ENCODE results near the gene ARL17B. TPM values are rescaled to one million over a fixed set of nuclear protein-coding genes. Genes with fewer than 3 reads are reported as not detected.
"Not testable (repeated sequence)": the region's sequence is repeated elsewhere in the genome, so short reads cannot be mapped to it uniquely, and the experiment has no call there.

Gene ARL17B
- total RNA-seq, 1 experiment from 2014 or later = 41.1 TPM

DNA sequence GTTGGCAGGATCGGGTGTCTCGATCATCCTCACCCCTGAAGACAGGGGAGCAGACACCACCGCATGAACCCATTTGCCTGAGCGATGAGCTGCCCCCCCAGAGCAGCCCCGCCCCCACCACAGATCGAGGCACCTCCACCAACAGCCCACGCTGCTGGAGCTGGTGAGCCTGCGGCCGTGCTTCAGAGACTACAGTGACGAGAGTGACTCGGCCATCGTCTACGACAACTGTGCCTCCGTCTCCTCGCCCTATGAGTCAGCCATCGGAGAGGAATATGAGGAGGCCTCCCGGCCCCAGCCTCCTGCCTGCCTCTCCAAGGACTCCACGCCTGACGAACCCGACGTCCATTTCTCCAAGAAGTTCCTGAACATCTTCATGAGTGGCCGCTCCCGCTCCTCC is 117.6 kb downstream of the ARL17B start:
- H3K36me3 ChIP-seq (ENCODE audit: control insufficient read depth, insufficient read depth, low read length); H3K4me3 Mint-ChIP-seq (ENCODE audit: unreplicated experiment); H3K9me3 ChIP-seq; BruUV-seq (replicated peaks); H3K36me3 Mint-ChIP-seq (ENCODE audit: insufficient read depth, unreplicated experiment); DNase-seq; H3K27me3 ChIP-seq (replicated peaks; ENCODE audit: control insufficient read depth, insufficient read depth, low read length); H3K4me3 ChIP-seq (ENCODE audit: low read depth, low read length); H3K27ac Mint-ChIP-seq (ENCODE audit: unreplicated experiment); POLR2A ChIA-PET; H3K27me3 Mint-ChIP-seq (ENCODE audit: insufficient read depth, unreplicated experiment); H3K4me1 Mint-ChIP-seq (ENCODE audit: low read depth, unreplicated experiment); H3K9me3 Mint-ChIP-seq (ENCODE audit: unreplicated experiment); H3K4me1 ChIP-seq; intact Hi-C loops (cut with micrococcal nuclease; ENCODE audit: unreplicated experiment); CTCF ChIA-PET: not testable (repeated sequence)

DNA sequence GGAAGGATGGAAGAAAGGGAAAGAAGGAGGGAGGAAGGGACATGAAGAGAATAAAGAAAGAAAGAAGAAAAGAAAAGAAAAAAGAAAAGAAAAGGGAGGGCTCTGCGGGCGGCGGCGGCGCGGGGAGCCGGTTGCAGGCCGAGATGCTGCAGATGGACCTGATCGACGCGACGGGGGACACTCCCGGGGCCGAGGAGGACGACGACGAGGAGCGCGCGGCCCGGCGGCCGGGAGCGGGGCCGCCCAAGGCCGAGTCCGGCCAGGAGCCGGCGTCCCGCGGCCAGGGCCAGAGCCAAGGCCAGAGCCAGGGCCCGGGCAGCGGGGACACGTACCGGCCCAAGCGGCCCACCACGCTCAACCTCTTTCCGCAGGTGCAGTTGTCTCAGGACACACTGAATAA is 118.1 kb downstream of the ARL17B start:
- intact Hi-C loops (cut with micrococcal nuclease; ENCODE audit: unreplicated experiment); H3K27me3 Mint-ChIP-seq (ENCODE audit: insufficient read depth, unreplicated experiment); H3K36me3 ChIP-seq (ENCODE audit: control insufficient read depth, insufficient read depth, low read length); H3K27me3 ChIP-seq (replicated peaks; ENCODE audit: control insufficient read depth, insufficient read depth, low read length); H3K27ac Mint-ChIP-seq (ENCODE audit: unreplicated experiment); DNase-seq; H3K4me1 Mint-ChIP-seq (ENCODE audit: low read depth, unreplicated experiment); H3K4me3 ChIP-seq (ENCODE audit: low read depth, low read length); H3K9me3 ChIP-seq; BruUV-seq (replicated peaks); CTCF ChIA-PET; H3K4me1 ChIP-seq; POLR2A ChIA-PET; H3K36me3 Mint-ChIP-seq (ENCODE audit: insufficient read depth, unreplicated experiment); H3K4me3 Mint-ChIP-seq (ENCODE audit: unreplicated experiment); H3K9me3 Mint-ChIP-seq (ENCODE audit: unreplicated experiment): not testable (repeated sequence)

DNA sequence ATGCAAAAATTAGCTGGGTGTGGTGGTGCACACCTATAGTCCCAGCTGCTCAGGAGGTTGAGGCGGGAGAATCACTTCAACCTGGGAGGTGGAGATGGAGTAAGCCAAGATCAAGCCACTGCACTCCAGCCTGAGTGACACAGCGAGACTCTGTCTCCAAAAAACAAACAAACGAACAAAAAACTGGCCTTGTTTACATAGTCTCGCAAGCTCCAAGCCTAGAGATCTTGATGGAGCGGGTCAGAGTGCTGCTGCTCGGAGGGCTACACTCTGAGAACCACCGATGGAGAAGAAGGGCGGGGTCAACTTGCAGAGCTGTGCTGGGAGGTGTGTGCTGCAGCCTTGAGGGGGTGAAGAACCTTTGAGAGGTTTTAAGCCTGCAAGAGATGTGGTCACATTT is 130.2 kb downstream of the ARL17B start:
- H3K27ac Mint-ChIP-seq (ENCODE audit: unreplicated experiment); H3K36me3 Mint-ChIP-seq (ENCODE audit: insufficient read depth, unreplicated experiment); H3K36me3 ChIP-seq (ENCODE audit: control insufficient read depth, insufficient read depth, low read length); H3K9me3 ChIP-seq; H3K27me3 ChIP-seq (replicated peaks; ENCODE audit: control insufficient read depth, insufficient read depth, low read length); DNase-seq; H3K4me3 ChIP-seq (ENCODE audit: low read depth, low read length); H3K27me3 Mint-ChIP-seq (ENCODE audit: insufficient read depth, unreplicated experiment); BruUV-seq (replicated peaks); H3K4me1 ChIP-seq; H3K4me3 Mint-ChIP-seq (ENCODE audit: unreplicated experiment); POLR2A ChIA-PET; CTCF ChIA-PET; intact Hi-C loops (cut with micrococcal nuclease; ENCODE audit: unreplicated experiment); H3K4me1 Mint-ChIP-seq (ENCODE audit: low read depth, unreplicated experiment); H3K9me3 Mint-ChIP-seq (ENCODE audit: unreplicated experiment): not testable (repeated sequence)

DNA sequence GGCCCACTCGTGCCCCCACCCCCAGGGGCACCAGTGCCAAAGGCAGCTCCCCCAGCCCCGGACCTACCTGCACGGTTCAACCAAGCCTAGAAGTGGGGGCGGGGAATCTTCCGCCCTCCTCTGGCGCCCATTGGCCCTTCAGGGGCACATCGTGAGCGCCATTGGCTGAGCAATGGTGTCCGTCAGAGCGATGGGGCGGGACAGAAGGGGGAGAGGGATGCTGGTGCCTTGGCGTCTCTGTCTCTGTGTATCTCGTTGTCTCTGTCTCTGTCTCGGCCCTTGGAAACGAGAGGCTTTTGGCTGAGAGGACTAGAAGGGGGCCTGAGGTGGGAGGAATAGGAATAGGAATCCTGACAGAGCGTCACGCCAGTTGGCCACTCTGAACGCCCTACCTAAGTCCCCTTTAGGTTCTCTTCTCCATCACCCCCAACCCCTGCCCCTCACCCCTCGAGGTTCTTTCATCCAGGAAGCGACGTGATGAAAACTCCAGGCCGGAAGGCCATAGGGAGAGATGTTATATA is 136.2 kb downstream of the ARL17B start:
- H3K4me1 ChIP-seq; H3K9me3 Mint-ChIP-seq (ENCODE audit: unreplicated experiment); H3K9me3 ChIP-seq; H3K27me3 Mint-ChIP-seq (ENCODE audit: insufficient read depth, unreplicated experiment); POLR2A ChIA-PET; H3K27me3 ChIP-seq (replicated peaks; ENCODE audit: control insufficient read depth, insufficient read depth, low read length); H3K4me1 Mint-ChIP-seq (ENCODE audit: low read depth, unreplicated experiment); CTCF ChIA-PET; BruUV-seq (replicated peaks); intact Hi-C loops (cut with micrococcal nuclease; ENCODE audit: unreplicated experiment); H3K27ac Mint-ChIP-seq (ENCODE audit: unreplicated experiment); H3K36me3 ChIP-seq (ENCODE audit: control insufficient read depth, insufficient read depth, low read length); H3K36me3 Mint-ChIP-seq (ENCODE audit: insufficient read depth, unreplicated experiment): not testable (repeated sequence)
- peak overlapping the region; percentile 96 for H3K4me3 Mint-ChIP-seq (ENCODE audit: unreplicated experiment)
- peak; percentile 95 to 97 for DNase-seq
- H3K4me3 ChIP-seq (ENCODE audit: low read depth, low read length) = peak overlapping the region; percentile 58

DNA sequence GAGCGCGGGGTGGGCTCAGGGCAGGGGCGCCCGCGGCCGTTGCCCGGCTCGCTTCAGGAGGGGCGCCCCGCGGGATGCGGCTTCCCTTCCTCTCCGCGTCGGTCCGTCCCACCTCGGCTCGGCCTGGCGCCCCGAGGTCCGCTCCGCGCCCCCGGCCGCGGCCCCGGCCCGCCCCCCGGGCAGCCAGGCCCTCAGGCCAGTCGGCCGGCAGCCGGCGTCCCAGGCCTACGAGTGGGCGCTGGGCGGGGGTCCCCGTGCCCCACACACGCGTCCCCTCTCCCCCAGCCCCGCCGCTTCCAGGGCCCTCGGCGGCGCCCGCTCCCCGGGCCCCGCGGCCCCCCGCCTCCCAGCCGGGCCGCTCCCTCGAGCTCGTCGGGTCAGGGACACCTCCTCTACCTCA is 136.7 kb downstream of the ARL17B start:
- H3K9me3 ChIP-seq; H3K9me3 Mint-ChIP-seq (ENCODE audit: unreplicated experiment); H3K27me3 Mint-ChIP-seq (ENCODE audit: insufficient read depth, unreplicated experiment); H3K36me3 Mint-ChIP-seq (ENCODE audit: insufficient read depth, unreplicated experiment); BruUV-seq (replicated peaks); CTCF ChIA-PET; POLR2A ChIA-PET; H3K36me3 ChIP-seq (ENCODE audit: control insufficient read depth, insufficient read depth, low read length); H3K27ac Mint-ChIP-seq (ENCODE audit: unreplicated experiment); intact Hi-C loops (cut with micrococcal nuclease; ENCODE audit: unreplicated experiment); H3K4me1 ChIP-seq; H3K27me3 ChIP-seq (replicated peaks; ENCODE audit: control insufficient read depth, insufficient read depth, low read length); H3K4me1 Mint-ChIP-seq (ENCODE audit: low read depth, unreplicated experiment); DNase-seq: not testable (repeated sequence)
- peak overlapping the region; percentile 58 for H3K4me3 ChIP-seq (ENCODE audit: low read depth, low read length)
- peak overlapping the region; percentile 96 for H3K4me3 Mint-ChIP-seq (ENCODE audit: unreplicated experiment)

Other genes starting within 250 kb of the ARL17B start
- 83.0 and 88.9 TPM in 2 replicates for gene KANSL1, start 168.3 kb downstream of the ARL17B start, total RNA-seq (2022)
- 2.6 and 2.9 TPM in 2 replicates for gene LRRC37A, start 66.6 kb downstream of the ARL17B start, total RNA-seq (2022)
- 13.5 and 14.7 TPM in 2 replicates for gene LRRC37A2, start 150.7 kb upstream of the ARL17B start, total RNA-seq (2022)
- 35.8 and 39.4 TPM in 2 replicates for gene ARL17A, start 217.9 kb upstream of the ARL17B start, total RNA-seq (2022)
- gene NSF, start 228.9 kb upstream of the ARL17B start, total RNA-seq (2022) = 51.1 and 53.8 TPM in 2 replicates